Fibroblast of pulmonary artery (primary cell): Measurements from ENCODE around the gene MLKL.

Experiments
- DNase-seq: peaks from one replicate; pipeline ENCODE4 v3.0.0-alpha.2; 2010; ENCODE audit warnings: low read depth
- H3K4me3 ChIP-seq: replicated peaks from 2 replicates; pipeline ENCODE4 v1.5.1; 2011; ENCODE audit warnings: low read depth, mild to moderate bottlenecking, control low read depth, low read length, moderate library complexity
- CTCF ChIP-seq: IDR thresholded peaks from 2 replicates; pipeline ENCODE4 v1.5.1; 2011; ENCODE audit warnings: mild to moderate bottlenecking, control low read depth, low read length, inconsistent platforms; ENCODE audit errors: missing control alignments

MLKL gene

DNA sequence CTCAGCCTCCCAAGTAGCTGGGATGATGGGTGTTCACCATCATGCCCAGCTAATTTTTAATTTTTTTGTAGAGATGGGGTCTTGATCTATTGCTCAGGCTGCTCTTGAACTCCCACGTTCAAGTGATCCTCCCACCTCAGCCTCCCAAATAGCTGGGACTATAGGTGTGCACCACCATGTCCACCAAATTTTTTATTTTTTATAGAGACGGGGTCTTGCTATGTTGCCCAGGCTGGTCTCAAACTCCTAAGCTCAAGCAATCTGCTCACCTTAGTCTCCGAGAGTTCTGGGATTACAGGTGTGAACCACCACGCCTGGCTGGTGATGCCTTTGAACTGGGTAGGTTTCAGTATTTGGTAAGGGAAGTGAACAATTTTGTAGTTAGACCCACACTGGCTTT is 43.9 kb upstream of the MLKL start:
- TF ChIP-seq CTCF: no peak
- H3K4me3 ChIP-seq: no peak overlapping the region
- no peak for DNase-seq

- DNase-seq: peak; percentile 35
- TF ChIP-seq CTCF: no peak
- no peak overlapping the region for H3K4me3 ChIP-seq
Observed at GRCh38 chr16:74743668-74744299, 43.1 kb upstream of the MLKL start.

DNA sequence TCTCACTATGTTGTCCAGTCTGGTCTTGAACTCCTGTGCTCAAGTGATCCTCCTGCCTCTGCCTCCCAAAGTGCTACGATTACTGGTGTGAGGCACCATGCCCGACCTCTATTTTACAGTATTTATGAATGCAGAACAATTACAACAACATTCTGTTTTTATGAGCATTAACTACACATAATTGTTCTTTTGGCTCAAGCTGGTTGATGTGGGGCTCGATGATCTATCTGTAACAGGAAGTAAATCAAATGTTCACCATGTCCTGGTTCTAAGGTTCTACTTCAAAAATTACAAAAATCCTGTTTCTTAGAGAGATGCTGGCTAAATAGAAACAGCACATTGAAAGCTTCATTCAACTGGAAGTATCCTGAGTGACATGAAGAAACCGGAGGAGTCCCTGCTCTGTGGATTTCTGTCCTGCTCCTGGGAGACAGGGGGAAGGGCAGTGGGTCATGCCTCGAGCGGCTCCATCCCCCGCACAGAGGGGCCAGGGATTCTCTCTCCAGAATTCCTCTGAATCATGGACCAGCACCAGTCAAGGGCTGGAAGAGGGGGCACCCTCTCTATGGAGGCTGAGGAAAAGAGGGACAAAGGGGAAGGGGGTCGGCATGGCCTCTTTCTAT is 42.5 kb upstream of the MLKL start:
- TF ChIP-seq CTCF: no peak
- DNase-seq: no peak
- H3K4me3 ChIP-seq: no peak overlapping the region

DNA sequence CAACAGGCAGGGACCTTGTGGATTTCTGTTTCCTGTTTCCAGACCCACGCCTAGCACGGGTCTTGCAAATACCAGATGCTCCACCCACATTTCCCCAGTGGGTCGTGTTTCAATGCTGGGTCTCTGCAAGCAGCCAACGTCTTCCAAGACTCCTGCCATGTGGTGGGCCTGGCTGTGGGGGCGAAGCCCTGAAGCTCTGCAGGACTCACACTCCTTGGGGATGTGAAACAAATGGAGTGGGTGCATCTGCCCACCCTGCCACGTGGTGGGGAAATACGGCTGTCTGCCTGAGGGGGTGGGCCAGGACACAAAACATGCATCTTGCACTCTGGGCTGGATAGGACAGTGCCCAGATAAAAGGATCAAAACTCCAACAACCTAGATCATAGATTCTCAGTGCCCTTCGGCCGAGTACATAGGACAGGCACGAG is 41.4 kb upstream of the MLKL start:
- H3K4me3 ChIP-seq: no peak overlapping the region
- TF ChIP-seq CTCF: no peak
- no peak for DNase-seq

DNA sequence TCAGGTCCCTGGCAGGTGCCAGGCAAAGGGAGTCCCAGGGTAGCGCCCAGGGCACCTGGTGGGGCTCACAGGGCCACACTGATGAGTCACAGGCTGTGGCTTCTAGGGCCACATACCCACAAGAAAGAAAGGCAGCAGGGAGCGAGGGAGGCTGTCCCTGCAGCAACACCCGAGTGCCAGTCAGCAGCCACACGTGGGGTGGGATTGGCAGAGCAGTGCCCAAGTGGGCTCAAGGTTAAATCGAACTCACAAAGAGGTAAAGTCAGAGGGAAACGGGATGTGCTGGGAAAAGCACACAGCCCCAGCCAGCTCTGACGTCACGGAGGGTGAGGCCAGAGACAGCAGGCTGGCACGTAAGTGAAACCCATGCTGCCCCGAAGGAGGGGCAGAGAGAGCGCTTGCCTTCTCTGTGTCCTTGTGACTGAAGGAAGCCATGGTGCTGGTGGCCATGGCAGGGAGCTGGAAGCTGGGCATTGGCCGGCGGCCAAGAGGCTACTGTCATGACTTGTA is 40.2 kb upstream of the MLKL start:
- TF ChIP-seq CTCF: no peak
- no peak for DNase-seq
- H3K4me3 ChIP-seq: no peak overlapping the region

DNA sequence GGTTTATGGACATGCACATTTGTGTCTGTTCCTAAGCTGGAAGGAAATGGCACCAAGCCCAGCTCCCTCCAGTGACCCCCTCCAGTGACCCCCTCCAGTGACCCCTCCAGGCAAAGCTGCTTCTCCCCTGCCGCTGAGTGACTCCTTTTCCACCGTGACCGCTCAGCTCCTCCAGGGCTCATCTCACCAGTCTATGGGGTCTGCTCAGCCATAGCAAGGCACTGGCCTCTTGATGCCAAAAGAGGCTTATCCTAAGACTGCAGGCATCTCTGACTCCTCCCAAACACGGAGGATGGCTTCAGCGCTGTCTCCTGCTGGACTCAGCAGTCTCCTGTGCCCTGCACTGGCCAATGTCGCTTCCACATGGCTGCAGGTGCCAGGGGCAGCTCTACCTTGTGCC is 38.6 kb upstream of the MLKL start:
- no peak for TF ChIP-seq CTCF
- no peak for DNase-seq
- no peak overlapping the region for H3K4me3 ChIP-seq

DNA sequence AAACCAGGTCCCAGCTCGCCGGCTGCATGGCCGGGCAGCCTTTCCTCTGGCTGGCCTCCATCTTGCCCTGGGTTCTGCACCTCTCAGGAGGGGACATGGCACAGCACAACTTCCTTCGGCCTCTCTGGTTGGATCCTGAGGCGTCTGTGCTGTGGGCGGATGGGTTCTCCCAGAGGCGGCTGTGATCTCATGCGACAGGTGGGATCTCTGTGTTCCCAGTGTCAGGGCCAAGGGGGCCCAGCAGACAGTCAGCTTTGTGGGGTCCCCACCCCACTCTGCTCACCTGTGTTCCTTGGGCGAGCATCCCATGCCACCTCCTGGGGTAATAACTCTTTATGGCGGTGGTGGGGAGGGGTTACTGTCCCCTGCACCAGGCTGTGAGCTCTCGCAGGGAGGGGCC is 38.2 kb upstream of the MLKL start:
- no peak for TF ChIP-seq CTCF
- H3K4me3 ChIP-seq: no peak overlapping the region
- no peak for DNase-seq
